Common myeloid progenitor, CD34-positive (primary cell): ENCODE results near the gene DNAAF3.
"Not testable (repeated sequence)": the region's sequence is repeated elsewhere in the genome, so short reads cannot be mapped to it uniquely, and the experiment has no call there.

Experiments
- CTCF ChIA-PET: fragments of 350-600 bp; sonication (Branson Sonifier 250); formaldehyde crosslinking; loops from one replicate; lab custom pipeline; 2021; ENCODE audit warnings: antibody characterized with exemption; lab: Charles Lee
- POLR2A ChIA-PET: fragments of 350-600 bp; sonication (Branson Sonifier 250); formaldehyde crosslinking; loops from one replicate; lab custom pipeline; 2021; ENCODE audit warnings: antibody characterized with exemption; lab: Charles Lee
- DNase-seq, 3 donors: peaks; one replicate each; pipeline versions ENCODE4 v3.0.0 to v3.0.0-alpha.2; 2013
- H3K27ac ChIP-seq, 2 experiments: 1 replicate in 1 of 2; 2 replicates in 1 of 2; pipeline ENCODE4 v1.7.0; 2013; ENCODE audit warnings: inconsistent platforms in 2 of 2, low read length in 2 of 2, mild to moderate bottlenecking in 2 of 2, low read depth in 1 of 2, moderate library complexity in 1 of 2; ENCODE audit not compliant: severe bottlenecking in 2 of 2, insufficient read depth in 1 of 2, poor library complexity in 1 of 2
- H3K27me3 ChIP-seq, 5 experiments: replicated peaks in 2 of 5; 1 replicate in 3 of 5; 2 replicates in 2 of 5; pipeline versions ENCODE4 v1.6.1 to v1.7.0; 2013; ENCODE audit warnings: low read length in 4 of 5, mild to moderate bottlenecking in 2 of 5, moderate library complexity in 2 of 5, inconsistent platforms in 1 of 5; ENCODE audit not compliant: insufficient read depth in 5 of 5, control insufficient read depth in 4 of 5
- H3K36me3 ChIP-seq, 4 experiments: 1 replicate in 2 of 4; 2 replicates in 2 of 4; pipeline versions ENCODE4 v1.6.1 to v1.7.0; 2013; ENCODE audit warnings: low read length in 3 of 4, control low read depth in 1 of 4, mild to moderate bottlenecking in 1 of 4; ENCODE audit not compliant: control insufficient read depth in 4 of 4, insufficient read depth in 4 of 4
- H3K4me1 ChIP-seq, 4 experiments: 1 replicate in 3 of 4; 2 replicates in 1 of 4; pipeline versions ENCODE4 v1.6.1 to v1.7.1; 2013; ENCODE audit warnings: low read length in 3 of 4, mild to moderate bottlenecking in 3 of 4, control low read depth in 1 of 4, inconsistent platforms in 1 of 4, moderate library complexity in 1 of 4; ENCODE audit not compliant: control insufficient read depth in 4 of 4, insufficient read depth in 4 of 4; ENCODE audit errors: control extremely low read depth in 1 of 4
- H3K4me3 ChIP-seq, 7 experiments: 1 replicate in 4 of 7; 2 replicates in 3 of 7; pipeline versions ENCODE4 v1.5.1 to v1.7.0; 2013; ENCODE audit warnings: mild to moderate bottlenecking in 7 of 7, low read length in 6 of 7, moderate library complexity in 6 of 7, inconsistent platforms in 2 of 7, low read depth in 2 of 7, control low read depth in 1 of 7; ENCODE audit not compliant: insufficient read depth in 4 of 7, control insufficient read depth in 1 of 7; ENCODE audit errors: extremely low read depth in 1 of 7
- H3K9me3 ChIP-seq, 5 experiments: 1 replicate in 4 of 5; 2 replicates in 1 of 5; pipeline versions ENCODE4 v1.6.1 to v1.7.1; 2013; ENCODE audit warnings: low read length in 4 of 5, mild to moderate bottlenecking in 2 of 5, inconsistent platforms in 1 of 5, low read depth in 1 of 5, moderate library complexity in 1 of 5; ENCODE audit not compliant: control insufficient read depth in 4 of 5, insufficient read depth in 2 of 5; ENCODE audit errors: control extremely low read depth in 1 of 5
- WGBS: methylation state at CpG from one replicate; pipeline ENCODE4 v1.1.5; 2013; ENCODE audit not compliant: insufficient coverage; 5-methylcytosine and 5-hydroxymethylcytosine counted together

Gene DNAAF3

DNA sequence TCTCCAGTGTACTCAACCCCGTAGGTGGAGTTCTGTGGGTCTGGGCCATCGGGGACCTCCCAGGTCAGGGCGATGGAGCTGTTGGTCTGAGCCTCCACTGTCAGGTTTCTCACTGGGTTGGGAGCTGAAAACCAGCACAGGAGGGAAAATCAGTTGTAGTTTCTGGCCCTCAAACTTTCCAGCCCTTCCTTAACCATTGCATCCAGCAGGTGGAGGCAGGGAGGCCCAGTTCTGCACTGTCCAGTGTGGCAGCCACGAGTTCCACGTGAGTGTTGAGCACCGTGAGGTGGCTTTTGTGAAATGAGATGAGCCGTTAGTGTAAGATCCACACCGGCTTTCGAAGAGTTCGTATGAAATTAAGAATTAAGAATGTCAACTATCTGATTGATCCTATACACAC, 35.8 kb upstream of the DNAAF3 start:
- H3K36me3 ChIP-seq, H3K27ac ChIP-seq, H3K9me3 ChIP-seq, POLR2A ChIA-PET, H3K4me3 ChIP-seq, H3K27me3 ChIP-seq, H3K4me1 ChIP-seq: not testable (repeated sequence)
- 60% methylated on average over 4 of the region's 10 CpGs for WGBS
- CTCF ChIA-PET = interaction anchor here (0.6 to 1.8 kb wide), 9 partner anchors 9 to 209 kb away, joined by 3 to 5 read pairs (median 3); no protein-coding TSS in a partner anchor
- peak in 2 of 3 donors; percentile 36 to 48 for DNase-seq

GRCh38 chr19:55199620-55200204, 33.3 kb upstream of the DNAAF3 start:
- DNase-seq = no peak
- 75% methylated on average over 4 of the region's 5 CpGs for WGBS
- ChIA-PET POLR2A (no interaction called here), CTCF (interaction anchor here (1.2 kb wide), 1 partner anchor 305 kb away, joined by 3 read pairs; no protein-coding TSS in a partner anchor)
- Histone ChIP-seq H3K9me3 (no peaks in the 10 kb centered on the region), H3K36me3 (no peaks in the 10 kb centered on the region), H3K27ac (no peak overlapping the region), H3K4me1 (no peaks in the 10 kb centered on the region), H3K4me3 (no peak overlapping the region), H3K27me3 (peaks cover 0 to 3% (median 0%) of the 10 kb centered on the region in 5 experiments)

DNA sequence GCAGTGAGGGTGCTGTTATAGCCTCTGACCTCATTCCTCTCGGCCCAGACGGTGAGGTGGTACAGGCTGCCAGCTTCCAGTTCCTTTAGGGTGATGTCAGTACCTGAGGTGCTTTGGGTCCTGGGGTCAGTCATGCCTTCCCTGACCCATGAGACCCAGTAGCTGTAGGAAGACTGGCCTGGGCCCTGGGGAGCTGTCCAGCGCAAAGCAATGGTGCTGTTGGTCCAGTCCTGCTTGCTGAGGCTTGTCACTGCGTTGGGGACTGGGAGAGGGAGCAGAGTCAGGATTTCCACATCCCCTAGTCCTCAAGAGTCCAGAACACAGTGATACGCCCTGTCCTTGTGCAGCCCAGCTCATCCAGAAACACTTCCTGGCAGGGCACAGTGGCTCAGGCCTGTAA, 32.2 kb upstream of the DNAAF3 start:
- H3K4me1 ChIP-seq = no peaks in the 10 kb centered on the region
- no peaks in the 10 kb centered on the region for H3K36me3 ChIP-seq
- H3K9me3 ChIP-seq = no peaks in the 10 kb centered on the region
- H3K27me3 ChIP-seq = peaks cover 0 to 2% (median 0%) of the 10 kb centered on the region in 5 experiments
- ChIA-PET POLR2A (no interaction called here), CTCF (interaction anchor here (1.0 to 1.2 kb wide), 2 partner anchors 56 to 306 kb away, joined by 3 read pairs; no protein-coding TSS in a partner anchor)
- no peak for DNase-seq
- H3K27ac ChIP-seq = no peak overlapping the region
- WGBS = 79% methylated on average over 5 of the region's 5 CpGs
- no peak overlapping the region for H3K4me3 ChIP-seq

GRCh38 chr19:55197528-55197927, 31.1 kb upstream of the DNAAF3 start:
- no peaks in the 10 kb centered on the region for H3K9me3 ChIP-seq
- ChIA-PET CTCF (no interaction called here), POLR2A (no interaction called here)
- no peak overlapping the region for H3K27ac ChIP-seq
- DNase-seq = peak in 2 of 3 donors; percentile 46 to 48
- H3K36me3 ChIP-seq = no peaks in the 10 kb centered on the region
- H3K4me1 ChIP-seq = no peaks in the 10 kb centered on the region
- 56% methylated on average over 3 of the region's 4 CpGs for WGBS
- H3K27me3 ChIP-seq = peaks cover 0 to 2% (median 0%) of the 10 kb centered on the region in 5 experiments
- H3K4me3 ChIP-seq = no peak overlapping the region

DNA sequence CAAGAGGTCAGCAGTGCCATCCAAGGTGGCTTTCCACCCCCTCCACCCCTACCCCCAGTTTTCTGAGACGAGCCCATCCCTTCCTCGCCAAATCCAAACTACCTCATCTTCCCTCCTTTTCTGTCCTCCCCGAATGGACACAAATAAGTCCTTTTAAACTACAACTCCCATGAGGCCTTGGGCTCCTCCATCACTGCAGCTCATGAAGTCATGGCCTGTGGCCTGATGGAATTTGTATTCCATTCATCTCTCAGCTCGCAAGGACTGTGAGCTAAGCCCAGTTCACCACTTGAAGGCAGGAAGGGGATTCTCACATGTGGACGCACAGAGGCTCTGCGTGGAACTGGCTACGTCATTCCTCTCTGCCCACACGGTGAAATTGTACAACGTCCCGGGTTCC, 30.4 kb upstream of the DNAAF3 start:
- POLR2A ChIA-PET = no interaction called here
- 95% methylated on average over 10 of the region's 10 CpGs for WGBS
- no peaks in the 10 kb centered on the region for H3K36me3 ChIP-seq

DNA sequence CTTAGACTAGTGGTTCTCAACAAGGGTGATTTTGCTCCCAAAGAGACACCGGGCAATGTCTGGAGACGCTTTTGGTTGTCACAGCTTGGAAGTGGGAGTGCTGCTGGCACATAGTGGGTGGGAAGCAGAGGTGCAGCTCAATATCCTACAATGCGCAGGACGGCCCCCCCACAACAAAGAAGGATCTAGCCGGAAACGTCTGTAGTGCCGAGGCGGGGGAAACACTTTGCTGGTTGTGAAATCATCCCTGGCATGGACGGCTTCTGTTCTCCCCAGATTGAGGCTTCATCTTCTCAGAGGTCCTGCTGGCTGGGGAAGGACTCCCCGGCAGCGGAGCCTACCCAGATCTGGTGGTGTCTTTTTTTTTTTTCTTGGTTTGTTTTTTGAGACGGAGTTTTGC, 27.1 kb upstream of the DNAAF3 start:
- no peak for DNase-seq
- H3K4me1 ChIP-seq = peaks cover 0 to 8% (median 4%) of the 10 kb centered on the region in 4 experiments
- ChIA-PET POLR2A (no interaction called here), CTCF (interaction anchor here (0.8 kb wide), 1 partner anchor 11 kb away, joined by 3 read pairs; no protein-coding TSS in a partner anchor)
- WGBS = 81% methylated on average over 11 of the region's 12 CpGs
- no peak overlapping the region for H3K27ac ChIP-seq
- H3K4me3 ChIP-seq = no peak overlapping the region
- no peaks in the 10 kb centered on the region for H3K9me3 ChIP-seq
- H3K36me3 ChIP-seq = no peaks in the 10 kb centered on the region
- H3K27me3 ChIP-seq = peaks cover 0 to 2% (median 0%) of the 10 kb centered on the region in 5 experiments

More for the DNA sequence above, 30.4 kb upstream of the DNAAF3 start:
- no peaks in the 10 kb centered on the region for H3K9me3 ChIP-seq
- no peaks in the 10 kb centered on the region for H3K4me1 ChIP-seq
- no peak overlapping the region for H3K4me3 ChIP-seq
- CTCF ChIA-PET = interaction anchor here (0.7 kb wide), 1 partner anchor 106 kb away, joined by 3 read pairs; no protein-coding TSS in a partner anchor
- peaks cover 0 to 2% (median 0%) of the 10 kb centered on the region in 5 experiments for H3K27me3 ChIP-seq
- no peak for DNase-seq
- H3K27ac ChIP-seq = no peak overlapping the region

- Histone ChIP-seq H3K27me3 (peaks cover 0 to 2% (median 0%) of the 10 kb centered on the region in 5 experiments), H3K9me3 (no peaks in the 10 kb centered on the region), H3K4me3 (no peak overlapping the region), H3K4me1 (peaks cover 0 to 16% (median 8%) of the 10 kb centered on the region in 4 experiments), H3K27ac (no peak overlapping the region), H3K36me3 (no peaks in the 10 kb centered on the region)
- no peak for DNase-seq
- ChIA-PET POLR2A (interaction anchor here (0.7 kb wide), 1 partner anchor 33 kb away, joined by 4 read pairs; no protein-coding TSS in a partner anchor), CTCF (interaction anchor here (0.7 to 0.9 kb wide), 2 partner anchors 16 to 265 kb away, joined by 3 read pairs; no protein-coding TSS in a partner anchor)
- WGBS = 96% methylated on average over 12 of the region's 15 CpGs
Observed at GRCh38 chr19:55189403-55189835, 23.0 kb upstream of the DNAAF3 start.
